GM12865 (cell line): Measurements from ENCODE around the gene PSORS1C1.

Experiments used
- DNase-seq: peaks from one replicate; pipeline ENCODE4 v3.0.0; 2010; ENCODE audit warnings: low read depth
- H3K4me3 ChIP-seq: 2 replicates; pipeline ENCODE4 v1.5.1; 2011; ENCODE audit warnings: mild to moderate bottlenecking, low read depth, low read length, control low read depth
- CTCF ChIP-seq: IDR thresholded peaks from 2 replicates; pipeline ENCODE4 v1.5.1; 2011; ENCODE audit warnings: low read length, control low read depth, low read depth, inconsistent platforms; ENCODE audit not compliant: insufficient read depth; ENCODE audit errors: missing control alignments

PSORS1C1 gene

DNA sequence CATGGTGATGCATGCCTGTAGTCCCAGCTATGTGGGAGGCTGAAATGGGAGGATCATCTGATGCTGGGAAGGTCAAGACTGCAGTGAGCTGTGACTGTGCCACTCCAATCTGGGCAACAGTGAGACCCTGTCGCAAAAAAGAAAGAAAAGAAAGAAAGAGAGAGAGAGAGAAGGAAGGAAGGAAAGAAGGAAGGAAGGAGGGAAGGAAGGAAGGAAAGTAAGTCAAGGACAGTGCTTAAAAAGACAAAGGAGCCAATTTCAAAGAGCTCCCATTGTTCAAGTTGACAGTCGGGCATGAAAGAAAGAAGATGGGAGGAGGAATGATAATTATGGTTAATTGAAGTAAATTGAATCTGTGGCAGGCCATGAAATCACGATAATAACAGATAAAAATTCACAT lies 18.4 kb upstream of the PSORS1C1 start:
- H3K4me3 ChIP-seq, result no peak overlapping the region
- no peak for TF ChIP-seq CTCF

GRCh38 chr6:31096656-31097055 lies 17.9 kb upstream of the PSORS1C1 start:
- no peak overlapping the region for H3K4me3 ChIP-seq
- no peak for TF ChIP-seq CTCF
- no peak for DNase-seq

More for the DNA sequence above, 18.4 kb upstream of the PSORS1C1 start:
- no peak for DNase-seq

- DNase-seq, result no peak
- no peak overlapping the region for H3K4me3 ChIP-seq
- TF ChIP-seq CTCF, result no peak
Observed at GRCh38 chr6:31098449-31098938, 16.1 kb upstream of the PSORS1C1 start.

DNA sequence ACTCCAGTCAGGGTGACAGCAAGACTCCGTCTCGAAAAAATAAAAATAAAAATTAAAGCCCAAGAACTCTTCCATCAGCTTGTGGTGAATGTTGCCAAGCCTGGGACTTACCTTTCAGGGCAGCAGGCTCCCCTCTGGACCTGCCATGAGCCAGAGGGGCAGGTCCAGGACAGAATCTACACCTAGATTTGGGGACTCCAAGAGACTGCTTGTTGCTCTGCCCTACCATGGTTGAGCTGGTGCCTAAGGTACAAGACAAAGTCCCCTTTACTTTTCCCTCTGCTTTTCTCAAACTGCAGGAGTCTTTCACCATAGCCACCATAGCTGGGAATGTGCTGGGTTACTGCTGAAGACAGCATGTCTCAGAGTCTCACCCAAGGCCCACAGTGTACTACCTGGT lies 11.5 kb upstream of the PSORS1C1 start:
- H3K4me3 ChIP-seq, result no peak overlapping the region
- TF ChIP-seq CTCF, result no peak
- DNase-seq, result no peak

DNA sequence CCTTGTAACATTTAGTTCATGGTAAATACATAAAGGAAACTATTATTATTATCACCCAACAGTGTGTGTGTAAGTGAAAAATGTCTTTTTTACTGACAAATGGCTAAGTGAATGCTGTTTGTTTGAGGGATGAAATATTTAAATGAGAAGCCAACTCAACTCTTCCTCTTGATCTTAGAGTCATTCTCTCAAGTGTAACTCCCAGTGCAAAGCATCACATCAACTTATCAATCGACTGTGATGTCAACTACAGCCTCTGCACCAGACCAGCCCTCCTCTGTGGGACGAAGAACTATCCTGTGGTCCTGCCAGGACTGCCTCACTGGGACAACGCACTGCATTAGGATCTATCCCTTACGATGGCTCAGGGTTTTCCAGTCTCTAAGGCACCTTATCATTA lies 7.5 kb upstream of the PSORS1C1 start:
- no peak for TF ChIP-seq CTCF
- no peak overlapping the region for H3K4me3 ChIP-seq
- DNase-seq, result no peak

DNA sequence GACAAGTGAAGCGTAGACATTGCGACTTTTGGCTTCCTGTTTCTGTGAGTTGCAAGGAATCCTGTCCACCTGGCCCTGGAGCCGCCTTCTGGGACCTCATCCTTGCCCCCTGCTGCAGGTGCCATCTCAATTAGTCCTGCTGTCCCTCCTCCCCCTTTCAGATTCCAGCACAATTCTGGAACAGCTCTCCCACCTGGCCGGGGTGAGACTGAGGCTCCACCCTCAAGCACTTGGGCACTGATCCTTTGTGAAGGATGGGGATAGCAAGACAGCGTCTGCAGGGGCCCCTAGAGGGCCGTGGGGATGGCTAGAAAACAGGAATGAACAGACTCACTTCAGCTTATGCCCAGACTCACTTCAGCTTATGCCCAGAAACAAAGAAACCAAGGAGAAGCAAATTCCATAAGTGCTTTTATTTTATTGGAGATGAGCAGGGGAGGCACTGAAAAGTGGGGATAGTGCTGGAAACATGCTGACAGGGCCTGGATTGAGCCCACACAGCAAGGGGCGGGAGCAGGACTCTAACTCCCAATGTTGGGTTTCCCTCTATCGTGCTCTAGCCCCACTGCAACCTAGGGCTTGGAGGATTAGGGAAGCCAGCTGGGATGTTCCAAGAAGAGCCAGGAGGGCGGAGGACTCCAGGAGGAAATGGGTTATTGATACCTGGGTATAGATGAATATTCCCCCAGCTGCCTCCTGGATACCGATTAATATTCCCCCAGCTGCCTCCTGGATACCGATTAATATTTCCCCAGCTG lies 3.6 kb upstream of the PSORS1C1 start:
- TF ChIP-seq CTCF, result no peak
- no peak for DNase-seq
- H3K4me3 ChIP-seq, result no peak overlapping the region

GRCh38 chr6:31111712-31112111 lies 2.9 kb upstream of the PSORS1C1 start:
- DNase-seq, result no peak
- H3K4me3 ChIP-seq, result no peak overlapping the region
- TF ChIP-seq CTCF, result no peak
